Panc1 (cell line): Measurements from ENCODE around the gene SIRT6.

Experiments used
- CTCF ChIP-seq: fragments of 450-650 bp; IDR thresholded peaks from 2 replicates; pipeline ENCODE4 v1.5.1; 2017; ENCODE audit warnings: mild to moderate bottlenecking
- POLR2AphosphoS5 ChIP-seq: IDR thresholded peaks from 2 replicates; pipeline ENCODE4 v1.6.1; 2012; ENCODE audit warnings: mild to moderate bottlenecking, low read depth, low read length, moderate library complexity
- REST ChIP-seq, 2 experiments: IDR thresholded peaks; 2 replicates each; pipeline ENCODE4 v1.6.1; 2011 to 2012; ENCODE audit warnings: low read depth in 2 of 2, control low read depth in 1 of 2, low read length in 1 of 2, mild to moderate bottlenecking in 1 of 2, moderate library complexity in 1 of 2; ENCODE audit not compliant: insufficient read depth in 1 of 2
- SIN3A ChIP-seq: IDR thresholded peaks from 2 replicates; pipeline ENCODE4 v1.6.1; 2012; ENCODE audit warnings: low read depth, mild to moderate bottlenecking, low read length, moderate library complexity, borderline replicate concordance; ENCODE audit not compliant: insufficient read depth
- TCF7L2 ChIP-seq: IDR thresholded peaks from 2 replicates; pipeline ENCODE4 v1.6.1; 2011; ENCODE audit warnings: mild to moderate bottlenecking, low read depth, low read length, inconsistent platforms

GRCh38 chr19:4174895-4175668 lies 7.3 kb downstream of the SIRT6 start:
- TF ChIP-seq POLR2AphosphoS5 (no peak), CTCF (no peak), REST (IDR thresholded peaks at IDR 0.05; ENCODE audit: insufficient read depth in 1 of 2, low read depth in 2 of 2, low read length in 1 of 2) (no peak), SIN3A (no peak), TCF7L2 (no peak)
